ENCODE data around the gene IFITM2. TPM values are rescaled to one million over a fixed set of nuclear protein-coding genes. Genes with fewer than 3 reads are reported as not detected.

The IFITM2 gene
- total RNA-seq (ENCODE audit: insufficient read depth, low replicate concordance), result 5.5 TPM

DNA sequence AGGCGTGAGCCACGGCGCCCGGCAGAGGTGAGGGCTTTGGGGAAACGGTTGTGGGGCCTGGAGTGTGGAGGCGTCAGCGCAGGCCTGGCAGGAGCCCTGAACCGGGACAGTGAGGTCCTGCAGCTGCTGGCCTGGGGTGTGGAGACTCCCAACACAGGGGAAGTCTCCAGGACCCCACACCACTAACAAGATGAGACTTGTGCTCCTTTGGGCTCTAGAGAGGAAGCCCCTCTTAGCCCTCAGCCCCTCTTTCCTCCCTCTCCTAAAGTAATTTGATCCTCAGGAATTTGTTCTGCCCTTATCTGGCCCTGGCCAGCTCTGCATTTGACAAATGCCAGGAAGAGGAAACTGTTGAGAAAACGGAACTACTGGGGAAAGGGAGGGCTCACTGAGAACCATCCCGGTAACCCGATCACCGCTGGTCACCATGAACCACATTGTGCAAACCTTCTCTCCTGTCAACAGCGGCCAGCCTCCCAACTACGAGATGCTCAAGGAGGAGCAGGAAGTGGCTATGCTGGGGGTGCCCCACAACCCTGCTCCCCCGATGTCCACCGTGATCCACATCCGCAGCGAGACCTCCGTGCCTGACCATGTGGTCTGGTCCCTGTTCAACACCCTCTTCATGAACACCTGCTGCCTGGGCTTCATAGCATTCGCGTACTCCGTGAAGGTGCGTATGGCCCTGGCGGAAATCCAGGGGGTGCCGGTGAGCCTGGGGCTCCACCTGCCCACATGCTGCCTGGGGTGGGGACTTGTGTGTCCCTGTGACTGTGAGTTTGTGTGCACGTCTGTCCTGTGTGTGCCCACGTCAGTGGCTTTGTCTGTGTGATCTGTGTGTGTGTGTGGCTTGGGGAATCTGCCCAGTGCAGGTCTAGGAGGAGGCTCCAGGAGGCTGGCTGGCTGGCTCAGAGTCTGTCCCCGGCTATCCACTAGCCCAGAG is at the start of gene IFITM2:
Gene IFITM2, plus strand, starts transcription at position 51 of the 943 bp plus-strand sequence. Its CDS starts 377 bp downstream, at position 428.
- DNase-seq (ENCODE audit: low spot score), result peak; percentile 95

DNA sequence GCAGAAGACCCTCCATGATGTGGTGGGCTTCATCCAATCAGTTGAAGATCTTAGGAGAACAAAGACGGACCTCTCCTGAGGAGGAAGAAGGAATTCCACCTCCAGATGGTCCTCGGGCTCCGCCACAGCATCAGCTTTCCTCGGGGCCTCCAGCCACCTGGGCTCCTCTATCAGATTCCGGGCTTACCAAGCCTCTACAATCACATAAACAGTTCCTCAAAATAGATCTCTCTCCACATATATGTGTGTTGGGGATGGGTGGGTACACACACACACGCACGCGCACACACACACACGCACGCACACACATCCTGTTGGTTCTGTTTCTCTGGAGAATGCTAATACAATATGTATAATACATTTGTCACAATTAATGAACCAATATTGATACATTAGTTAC is 48.2 kb upstream of the IFITM2 start:
- DNase-seq (ENCODE audit: low spot score), result no peak

GRCh38 chr11:261624-262023 is 46.0 kb upstream of the IFITM2 start:
- no peak for DNase-seq (ENCODE audit: low spot score)

- DNase-seq (ENCODE audit: low spot score), result no peak
These were observed 40.8 kb upstream of the IFITM2 start for GRCh38 chr11:266676-267439.

- no peak for DNase-seq (ENCODE audit: low spot score)
These were observed 40.1 kb upstream of the IFITM2 start for GRCh38 chr11:267491-267994.

DNA sequence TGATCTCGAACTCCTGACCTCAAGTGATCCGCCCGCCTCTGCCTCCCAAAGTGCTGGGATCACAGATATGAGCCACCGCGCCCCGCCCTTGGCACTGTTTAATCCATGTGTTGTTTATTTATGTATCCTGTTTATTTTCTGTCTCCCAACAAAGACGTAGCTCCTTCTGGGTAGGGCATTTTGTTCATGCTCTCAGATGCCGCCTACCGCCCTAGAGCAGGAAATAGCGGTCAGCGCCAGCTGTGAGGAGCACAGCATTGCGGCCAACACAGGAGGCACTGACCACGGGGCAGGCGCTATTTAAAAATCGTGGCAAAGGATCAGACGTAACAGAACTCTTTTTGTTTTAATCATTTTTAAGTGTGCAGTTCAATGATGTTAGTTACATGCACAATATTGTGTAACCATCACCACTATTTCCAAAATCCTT is 38.9 kb upstream of the IFITM2 start:
- peak; percentile 25 for DNase-seq (ENCODE audit: low spot score)

GRCh38 chr11:269146-269890 is 38.3 kb upstream of the IFITM2 start:
- peak; percentile 51 for DNase-seq (ENCODE audit: low spot score)

DNA sequence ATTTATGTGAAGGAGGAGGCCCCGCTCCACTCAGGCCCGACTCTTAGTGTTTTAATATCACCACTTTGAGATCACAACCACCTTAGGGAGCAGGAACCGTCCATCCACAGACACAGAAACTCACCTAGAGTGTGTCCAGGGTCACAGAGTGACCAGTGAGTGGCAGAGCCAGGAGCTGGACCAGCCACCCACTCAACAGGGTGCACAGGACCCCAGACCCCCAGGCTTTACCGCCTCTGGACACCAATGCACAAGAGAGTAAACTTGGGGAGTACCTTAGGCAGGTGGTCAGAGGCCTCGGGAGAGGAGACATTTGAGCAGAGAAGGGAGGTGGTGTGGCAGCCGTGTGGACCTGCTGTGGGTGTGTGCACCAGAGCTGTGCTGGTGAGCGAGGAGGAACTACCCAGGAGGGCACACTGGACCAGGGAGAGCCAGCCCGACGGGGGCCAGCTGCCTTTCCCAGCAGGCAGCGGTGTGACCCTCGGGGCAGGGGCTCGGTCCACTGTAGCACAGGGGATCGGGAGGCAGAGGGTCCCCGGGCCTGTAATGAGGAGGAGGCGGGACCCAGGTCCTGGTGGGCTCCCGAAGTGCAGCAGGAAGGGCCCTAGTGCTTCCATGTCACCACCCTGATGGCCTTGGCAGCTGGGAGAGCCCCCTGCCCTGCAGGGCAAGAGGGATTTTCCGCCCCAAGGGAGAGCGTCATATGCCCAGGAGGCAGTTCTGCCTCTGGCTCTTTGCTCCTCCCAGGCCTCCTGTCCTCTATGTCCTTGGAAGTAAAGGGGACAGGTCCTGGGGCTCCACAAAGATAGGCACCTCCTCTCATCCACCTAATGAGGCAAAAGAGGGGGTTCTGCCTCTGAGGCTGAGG is 36.9 kb upstream of the IFITM2 start:
- no peak for DNase-seq (ENCODE audit: low spot score)

DNA sequence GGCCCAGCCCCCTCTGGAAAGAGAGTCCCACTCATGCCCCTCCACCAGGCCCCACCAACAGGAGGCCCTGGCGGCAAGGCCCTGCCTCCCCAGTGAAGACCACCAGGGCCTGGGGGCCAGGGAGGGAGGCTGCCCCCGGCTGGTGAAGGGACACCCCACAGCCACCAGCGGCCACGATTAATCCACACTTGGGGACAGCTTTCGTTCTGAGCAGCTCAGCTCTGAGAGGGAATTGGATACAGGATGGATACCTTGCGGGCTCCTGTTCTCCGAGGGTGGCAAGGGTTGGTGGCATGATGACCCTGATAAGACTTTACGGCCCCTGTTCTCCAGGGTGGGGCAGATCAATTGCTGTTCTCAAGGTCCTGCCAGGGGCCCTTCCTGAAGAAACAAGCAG is 36.3 kb upstream of the IFITM2 start:
- DNase-seq (ENCODE audit: low spot score), result no peak

- DNase-seq (ENCODE audit: low spot score), result no peak
These were observed 35.3 kb upstream of the IFITM2 start for GRCh38 chr11:272195-272930.

- no peak for DNase-seq (ENCODE audit: low spot score)
These were observed 34.8 kb upstream of the IFITM2 start for GRCh38 chr11:272931-273198.

GRCh38 chr11:276219-276618 is 31.4 kb upstream of the IFITM2 start:
- no peak for DNase-seq (ENCODE audit: low spot score)

- DNase-seq (ENCODE audit: low spot score), result no peak
These were observed 29.3 kb upstream of the IFITM2 start, which contains the start of gene NLRP6 for GRCh38 chr11:278001-278951. Gene NLRP6, plus strand, starts transcription at chr11:278407. Its CDS starts 163 bp downstream, at chr11:278570.

DNA sequence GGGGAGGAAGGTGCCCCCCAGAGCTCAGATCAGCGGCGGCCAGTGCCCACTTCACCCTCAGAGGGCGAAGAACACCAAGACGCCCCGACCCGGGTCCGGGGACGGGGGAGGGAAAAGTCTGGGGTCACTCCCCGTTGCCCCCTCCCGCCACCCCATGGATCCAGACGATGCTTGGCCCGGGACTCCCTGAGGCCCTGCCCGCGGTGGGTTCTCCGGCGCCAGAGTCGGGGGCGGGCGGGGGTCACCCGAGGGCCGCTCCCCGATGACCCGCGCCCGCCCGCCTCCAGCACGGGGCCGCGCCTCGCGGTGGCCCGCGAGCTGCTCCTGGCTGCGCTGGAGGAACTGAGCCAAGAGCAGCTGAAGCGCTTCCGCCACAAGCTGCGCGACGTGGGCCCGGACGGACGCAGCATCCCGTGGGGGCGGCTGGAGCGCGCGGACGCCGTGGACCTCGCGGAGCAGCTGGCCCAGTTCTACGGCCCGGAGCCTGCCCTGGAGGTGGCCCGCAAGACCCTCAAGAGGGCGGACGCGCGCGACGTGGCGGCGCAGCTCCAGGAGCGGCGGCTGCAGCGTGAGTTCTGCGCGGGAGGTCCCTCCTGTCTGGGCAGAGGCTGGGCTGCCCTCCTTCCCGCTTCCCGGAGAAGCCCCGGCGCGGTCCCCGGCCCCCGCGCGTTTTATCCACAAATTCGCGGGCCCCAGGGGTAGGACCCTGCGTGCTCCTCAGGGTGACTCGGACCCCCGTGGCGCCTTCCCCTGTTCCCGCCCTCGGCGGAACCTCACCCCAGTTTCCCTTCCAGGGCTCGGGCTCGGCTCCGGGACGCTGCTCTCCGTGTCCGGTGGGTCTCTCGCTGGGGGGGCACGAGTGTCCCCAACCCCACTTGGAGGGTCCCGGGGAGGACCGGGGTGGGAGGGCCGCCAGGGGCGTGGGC is 28.3 kb upstream of the IFITM2 start:
- DNase-seq (ENCODE audit: low spot score), result no peak

GRCh38 chr11:279966-280705 is 27.5 kb upstream of the IFITM2 start:
- DNase-seq (ENCODE audit: low spot score), result no peak

DNA sequence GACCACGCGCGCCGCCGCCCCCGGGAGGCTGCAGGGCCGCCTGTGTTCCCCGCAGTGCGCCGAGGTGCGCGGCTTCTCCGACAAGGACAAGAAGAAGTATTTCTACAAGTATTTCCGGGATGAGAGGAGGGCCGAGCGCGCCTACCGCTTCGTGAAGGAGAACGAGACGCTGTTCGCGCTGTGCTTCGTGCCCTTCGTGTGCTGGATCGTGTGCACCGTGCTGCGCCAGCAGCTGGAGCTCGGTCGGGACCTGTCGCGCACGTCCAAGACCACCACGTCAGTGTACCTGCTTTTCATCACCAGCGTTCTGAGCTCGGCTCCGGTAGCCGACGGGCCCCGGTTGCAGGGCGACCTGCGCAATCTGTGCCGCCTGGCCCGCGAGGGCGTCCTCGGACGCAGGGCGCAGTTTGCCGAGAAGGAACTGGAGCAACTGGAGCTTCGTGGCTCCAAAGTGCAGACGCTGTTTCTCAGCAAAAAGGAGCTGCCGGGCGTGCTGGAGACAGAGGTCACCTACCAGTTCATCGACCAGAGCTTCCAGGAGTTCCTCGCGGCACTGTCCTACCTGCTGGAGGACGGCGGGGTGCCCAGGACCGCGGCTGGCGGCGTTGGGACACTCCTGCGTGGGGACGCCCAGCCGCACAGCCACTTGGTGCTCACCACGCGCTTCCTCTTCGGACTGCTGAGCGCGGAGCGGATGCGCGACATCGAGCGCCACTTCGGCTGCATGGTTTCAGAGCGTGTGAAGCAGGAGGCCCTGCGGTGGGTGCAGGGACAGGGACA is 26.7 kb upstream of the IFITM2 start:
- DNase-seq (ENCODE audit: low spot score), result no peak

Measured in umbilical cord (tissue), 2 donors.